IMR-90 (cell line): Measurements from ENCODE around the gene LAMTOR4.

Source experiments
- CTCF ChIP-seq: conservative IDR thresholded peaks from 2 replicates; pipeline ENCODE4 v1.5.1; 2012; ENCODE audit warnings: mild to moderate bottlenecking, low read depth, low read length, improper control_type of control experiment
- MAZ ChIP-seq: IDR thresholded peaks from 2 replicates; pipeline ENCODE4 v1.6.1; 2012; ENCODE audit warnings: low read depth, mild to moderate bottlenecking, low read length, improper control_type of control experiment, moderate library complexity, borderline replicate concordance
- POLR2A ChIP-seq: IDR thresholded peaks from 2 replicates; pipeline ENCODE4 v1.6.1; 2012; ENCODE audit warnings: mild to moderate bottlenecking, low read depth, low read length

GRCh38 chr7:100189061-100189460, 40.3 kb downstream of the LAMTOR4 start:
- 0 out of 2 replicates have a peak, but pooled peaks have one; percentile 5 for TF ChIP-seq CTCF
- no peak for TF ChIP-seq POLR2A
- no peak for TF ChIP-seq MAZ
